Measurements from ENCODE around the gene EED. TPM values are rescaled to one million over a fixed set of nuclear protein-coding genes. Genes with fewer than 3 reads are reported as not detected.
A peak's percentile ranks its signal among the peaks of the same experiment; 100 is the strongest.

The EED gene
- total RNA-seq, 2 experiments from 2014 or later: 32.1 to 35.4 TPM

GRCh38 chr11:86243396-86243795 lies 1.2 kb upstream of the EED start:
- Mint-ChIP-seq H3K27me3 (no peaks in the 10 kb centered on the region), H3K4me3 (no peak overlapping the region), H3K4me1 (ENCODE audit: low read depth) (no peaks in the 10 kb centered on the region), H3K27ac (no peak overlapping the region), H3K36me3 (ENCODE audit: low read depth) (no peaks in the 10 kb centered on the region), H3K9me3 (no peaks in the 10 kb centered on the region)
- H3K27me3 ChIP-seq (ENCODE audit: control insufficient read depth in 1 of 2, insufficient read depth in 2 of 2, low read length in 2 of 2): no peaks in the 10 kb centered on the region
- H3K27ac ChIP-seq (ENCODE audit: low read depth in 1 of 2, low read length in 2 of 2): peak overlapping the region in 1 of 2 donors; percentile 99
- ChIA-PET CTCF (no interaction called here), POLR2A (interaction anchor here (2.3 to 2.9 kb wide), 3 partner anchors 175 to 616 kb away, joined by 15 to 20 read pairs (median 16); partner anchors contain the start of genes DLG2, PICALM, TMEM126A and TMEM126B)
- H3K36me3 ChIP-seq (ENCODE audit: insufficient read depth, low read length): no peaks in the 10 kb centered on the region
- no peaks in the 10 kb centered on the region for H3K9me3 ChIP-seq (ENCODE audit: control insufficient read depth in 1 of 2, insufficient read depth in 1 of 2, low read length in 2 of 2)
- DNase-seq (no peak), ATAC-seq (ENCODE audit: poor library complexity) (no peak)
- intact Hi-C loops (cut with DNase I, micrococcal nuclease): loop anchor here (5.0 to 10.0 kb wide), 2 partner anchors 579 to 596 kb away; partner anchors contain the start of genes CREBZF (in 1 of the 2) and TMEM126A (in 1 of the 2)
- H3K4me3 ChIP-seq (ENCODE audit: low read length): no peak overlapping the region
- no peak for TF ChIP-seq CTCF (IDR thresholded peaks at IDR 0.05)
- no peaks in the 10 kb centered on the region for H3K4me1 ChIP-seq (ENCODE audit: insufficient read depth, low read length)

GRCh38 chr11:86244063-86244521 lies 461 bp upstream of the EED start:
- H3K27ac Mint-ChIP-seq: no peak overlapping the region
- ChIA-PET POLR2A (interaction anchor here (1.2 to 2.9 kb wide), 5 partner anchors 50 to 616 kb away, joined by 5 to 20 read pairs (median 15); partner anchors contain the start of genes DLG2, PICALM, TMEM126A and TMEM126B), CTCF (interaction anchor here (1.6 kb wide), 1 partner anchor 50 kb away, joined by 6 read pairs; no protein-coding TSS in a partner anchor)
- Histone ChIP-seq H3K27me3 (ENCODE audit: control insufficient read depth in 1 of 2, insufficient read depth in 2 of 2, low read length in 2 of 2) (no peaks in the 10 kb centered on the region), H3K9me3 (ENCODE audit: control insufficient read depth in 1 of 2, insufficient read depth in 1 of 2, low read length in 2 of 2) (no peaks in the 10 kb centered on the region), H3K4me1 (ENCODE audit: insufficient read depth, low read length) (peaks cover 4% of the 10 kb centered on the region), H3K4me3 (ENCODE audit: low read length) (peak overlapping the region; percentile 82), H3K27ac (ENCODE audit: low read depth in 1 of 2, low read length in 2 of 2) (peak overlapping the region; percentile 99), H3K36me3 (ENCODE audit: insufficient read depth, low read length) (no peaks in the 10 kb centered on the region)
- ATAC-seq (ENCODE audit: poor library complexity) (peak; percentile 74), DNase-seq (peak; percentile 79 to 96 (median 84))
- H3K4me1 Mint-ChIP-seq (ENCODE audit: low read depth): no peaks in the 10 kb centered on the region
- no peaks in the 10 kb centered on the region for H3K27me3 Mint-ChIP-seq
- H3K4me3 Mint-ChIP-seq: no peak overlapping the region
- TF ChIP-seq CTCF (IDR thresholded peaks at IDR 0.05): no peak
- no peaks in the 10 kb centered on the region for H3K9me3 Mint-ChIP-seq
- H3K36me3 Mint-ChIP-seq (ENCODE audit: low read depth): no peaks in the 10 kb centered on the region
- intact Hi-C loops (cut with DNase I, micrococcal nuclease): loop anchor here (1.0 to 10.0 kb wide), 7 partner anchors 58 to 615 kb away; partner anchors contain the start of genes CREBZF (in 2 of the 2), HIKESHI (in 2 of the 2), PICALM (in 1 of the 2) and TMEM126A (in 1 of the 2)

- no peak for ATAC-seq (ENCODE audit: poor library complexity)
- H3K4me3 ChIP-seq (ENCODE audit: low read length): peak overlapping the region; percentile 82
- H3K9me3 Mint-ChIP-seq: no peaks in the 10 kb centered on the region
Measured at GRCh38 chr11:86245369-86246292, 1.1 kb downstream of the EED start.

More at GRCh38 chr11:86245369-86246292, 1.1 kb downstream of the EED start:
- POLR2A ChIA-PET: interaction anchor here (0.6 to 2.9 kb wide), 13 partner anchors 14 to 618 kb away, joined by 3 to 20 read pairs (median 5); partner anchors contain the start of genes CREBZF, DLG2, HIKESHI and PICALM
- no peaks in the 10 kb centered on the region for H3K27me3 ChIP-seq (ENCODE audit: control insufficient read depth in 1 of 2, insufficient read depth in 2 of 2, low read length in 2 of 2)
- CTCF ChIA-PET: interaction anchor here (0.8 to 1.6 kb wide), 4 partner anchors 39 to 204 kb away, joined by 3 to 6 read pairs (median 4); partner anchors contain the start of gene PICALM
- peak in 5 of 14 experiments; percentile 5 to 53 (median 32) for DNase-seq
- intact Hi-C loops (cut with DNase I, micrococcal nuclease): loop anchor here (1.0 to 10.0 kb wide), 7 partner anchors 57 to 792 kb away; partner anchors contain the start of genes CREBZF (in 2 of the 2), DLG2 (in 1 of the 2), HIKESHI (in 1 of the 2) and PICALM (in 1 of the 2)
- H3K36me3 Mint-ChIP-seq (ENCODE audit: low read depth): peaks cover 13% of the 10 kb centered on the region
- H3K9me3 ChIP-seq (ENCODE audit: control insufficient read depth in 1 of 2, insufficient read depth in 1 of 2, low read length in 2 of 2): no peaks in the 10 kb centered on the region
- H3K27me3 Mint-ChIP-seq: no peaks in the 10 kb centered on the region
- H3K4me1 ChIP-seq (ENCODE audit: insufficient read depth, low read length): peaks cover 4% of the 10 kb centered on the region
- H3K27ac Mint-ChIP-seq: no peak overlapping the region
- no peak for TF ChIP-seq CTCF (IDR thresholded peaks at IDR 0.05)
- H3K36me3 ChIP-seq (ENCODE audit: insufficient read depth, low read length): no peaks in the 10 kb centered on the region
- no peaks in the 10 kb centered on the region for H3K4me1 Mint-ChIP-seq (ENCODE audit: low read depth)
- H3K4me3 Mint-ChIP-seq: no peak overlapping the region
- H3K27ac ChIP-seq (ENCODE audit: low read depth in 1 of 2, low read length in 2 of 2): peak overlapping the region; percentile 27 to 99
